PC-3 (cell line): ENCODE data around the gene ASCL1. TPM values are rescaled to one million over a fixed set of nuclear protein-coding genes. Genes with fewer than 3 reads are reported as not detected.

Source experiments
- ATAC-seq: fragments of 200-7000 bp; cut with Tn5 transposase; 2 replicates; pipeline ENCODE4 v1.9.1; 2020; ENCODE audit warnings: mild to moderate bottlenecking, moderate library complexity
- BruUV-seq: library from RNA; stranded (reverse); fragments of 400-500 nt; replicated peaks from 2 replicates; lab custom pipeline; 2021; lab: Mats Ljungman, UMichigan
- CTCF ChIA-PET: fragments of 300-600 bp; sonication (Branson Sonifier 250); formaldehyde crosslinking; loops from one replicate; lab custom pipeline; 2022; ENCODE audit warnings: antibody characterized with exemption; lab: Charles Lee
- POLR2A ChIA-PET: fragments of 300-600 bp; sonication (Branson Sonifier 250); formaldehyde crosslinking; loops from one replicate; lab custom pipeline; 2022; ENCODE audit warnings: antibody characterized with exemption; ENCODE audit not compliant: unreplicated experiment; lab: Charles Lee
- DNase-seq: peaks from one replicate; pipeline ENCODE4 v3.0.0-alpha.2; 2015
- H2AFZ ChIP-seq: fragments of 300-600 bp; sonication (generic); 2 replicates; pipeline ENCODE4 v1.6.0; 2016; ENCODE audit warnings: antibody characterized with exemption, low read length
- H3F3A ChIP-seq: fragments of 300-600 bp; sonication (generic); one replicate; pipeline ENCODE4 v1.6.0; 2017; ENCODE audit warnings: antibody characterized with exemption, low read length, control low read depth, mild to moderate bottlenecking; ENCODE audit not compliant: unreplicated experiment
- H3K27ac ChIP-seq: fragments of 300-600 bp; sonication (generic); 2 replicates; pipeline ENCODE4 v1.5.1; 2016; ENCODE audit warnings: mild to moderate bottlenecking, low read length
- H3K27me3 ChIP-seq: fragments of 300-600 bp; sonication (generic); 2 replicates; pipeline ENCODE4 v1.6.1; 2016; ENCODE audit warnings: low read length, mixed read lengths
- H3K36me3 ChIP-seq: fragments of 300-600 bp; sonication (generic); 2 replicates; pipeline ENCODE4 v1.6.1; 2016; ENCODE audit warnings: low read depth, mixed run types, low read length, mixed read lengths
- H3K4me1 ChIP-seq: fragments of 300-600 bp; sonication (generic); 2 replicates; pipeline ENCODE4 v1.5.1; 2016; ENCODE audit warnings: low read length; ENCODE audit not compliant: insufficient read depth
- H3K4me2 ChIP-seq: fragments of 300-600 bp; sonication (generic); 2 replicates; pipeline ENCODE4 v1.6.0; 2016; ENCODE audit warnings: low read length
- H3K4me3 ChIP-seq: fragments of 300-600 bp; sonication (generic); 2 replicates; pipeline ENCODE4 v1.5.1; 2016; ENCODE audit warnings: mild to moderate bottlenecking, low read length, mixed read lengths
- H3K79me2 ChIP-seq: fragments of 300-600 bp; sonication (generic); 2 replicates; pipeline ENCODE4 v1.6.1; 2017; ENCODE audit warnings: low read length, mixed read lengths
- H3K9ac ChIP-seq: fragments of 300-600 bp; sonication (generic); 2 replicates; pipeline ENCODE4 v1.6.0; 2016; ENCODE audit warnings: mild to moderate bottlenecking, low read length
- H3K9me2 ChIP-seq: fragments of 300-600 bp; sonication (generic); replicated peaks from 2 replicates; pipeline ENCODE4 v1.6.1; 2016; ENCODE audit warnings: mixed run types, low read length, mixed read lengths
- H3K9me3 ChIP-seq: fragments of 300-600 bp; sonication (generic); 2 replicates; pipeline ENCODE4 v1.6.1; 2016; ENCODE audit warnings: low read length, mixed read lengths
- H4K20me1 ChIP-seq: fragments of 300-600 bp; sonication (generic); 2 replicates; pipeline ENCODE4 v1.6.1; 2016; ENCODE audit warnings: low read length, mixed read lengths
- EZH2 ChIP-seq: fragments of 300-600 bp; sonication (generic); IDR thresholded peaks from one replicate; pipeline ENCODE4 v1.6.1; 2017; ENCODE audit warnings: antibody characterized with exemption, mild to moderate bottlenecking, low read length; ENCODE audit not compliant: unreplicated experiment
- EZH2phosphoT487 ChIP-seq: fragments of 300-600 bp; sonication (generic); IDR thresholded peaks from 2 replicates; pipeline ENCODE4 v1.6.1; 2018; ENCODE audit warnings: mild to moderate bottlenecking, antibody characterized with exemption, low read length, borderline replicate concordance
- intact Hi-C: fragments of 100-400 bp; cut with micrococcal nuclease; formaldehyde crosslinking; loops from 2 replicates; pipeline ENCODE4 v1.9.0; 2023
- total RNA-seq: library from RNA; depleted of rRNA; stranded (reverse); fragments of >200 nt; gene quantifications from 2 replicates; pipeline ENCODE4 v1.2.3, GENCODE V29; 2014
- TF ChIP-seq, protein P1 (sequence below): fragments of 300-600 bp; sonication (generic); conservative IDR thresholded peaks from 2 replicates; pipeline ENCODE4 v1.5.1; 2017; ENCODE audit warnings: antibody characterized with exemption, low read depth, mild to moderate bottlenecking, low read length

Gene ASCL1
- total RNA-seq, 1 experiment from 2014 or later: not detected

DNA sequence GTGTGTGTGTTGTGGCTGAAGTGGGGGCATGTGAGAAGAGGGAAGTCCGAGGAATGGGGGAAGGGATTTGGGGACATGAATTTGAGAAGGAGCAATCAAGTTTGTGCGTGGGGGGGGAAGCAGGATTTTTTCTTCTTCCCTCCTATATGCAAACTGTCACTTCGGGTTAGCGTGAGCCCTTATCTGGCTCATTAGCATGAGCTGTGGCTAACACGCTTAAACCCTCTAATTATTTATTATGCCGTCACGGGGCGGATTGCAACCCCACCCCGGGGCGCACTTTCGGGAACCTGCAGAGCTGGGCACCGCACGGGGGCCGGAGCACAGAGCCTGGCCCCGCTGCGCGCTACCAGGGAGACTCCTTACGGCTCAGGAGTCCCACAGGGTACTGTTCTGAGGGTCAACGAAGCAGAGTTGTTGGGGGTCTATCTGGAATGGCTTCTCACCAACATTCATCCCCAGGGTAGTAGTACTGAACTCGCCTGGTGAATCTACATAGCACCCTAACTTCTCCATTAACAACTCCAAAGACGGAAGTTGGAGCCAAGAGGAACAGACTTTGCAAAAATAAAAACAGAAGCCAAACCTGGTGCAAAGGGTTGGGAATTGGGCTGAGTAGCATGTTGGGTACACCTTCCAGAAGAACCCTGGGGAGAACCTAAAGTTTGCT is 6.4 kb upstream of the ASCL1 start:
- H3K9me3 ChIP-seq: no peaks in the 10 kb centered on the region
- H4K20me1 ChIP-seq: no peaks in the 10 kb centered on the region
- ChIA-PET CTCF (no interaction called here), POLR2A (no interaction called here)
- no peaks in the 10 kb centered on the region for H3K36me3 ChIP-seq
- H2AFZ ChIP-seq: no peak overlapping the region
- no peaks in the 10 kb centered on the region for H3K9me2 ChIP-seq
- H3K4me1 ChIP-seq: no peaks in the 10 kb centered on the region
- DNase-seq (no peak), ATAC-seq (no peak)
- BruUV-seq: no TSS peak
- no peak overlapping the region for H3K9ac ChIP-seq
- H3K79me2 ChIP-seq: no peaks in the 10 kb centered on the region
- no peaks in the 10 kb centered on the region for H3F3A ChIP-seq
- no peak overlapping the region for H3K27ac ChIP-seq
- intact Hi-C loops: no loop called here
- peaks cover 43% of the 10 kb centered on the region for H3K27me3 ChIP-seq
- TF ChIP-seq EZH2: no peak
- TF ChIP-seq, protein P1, sequence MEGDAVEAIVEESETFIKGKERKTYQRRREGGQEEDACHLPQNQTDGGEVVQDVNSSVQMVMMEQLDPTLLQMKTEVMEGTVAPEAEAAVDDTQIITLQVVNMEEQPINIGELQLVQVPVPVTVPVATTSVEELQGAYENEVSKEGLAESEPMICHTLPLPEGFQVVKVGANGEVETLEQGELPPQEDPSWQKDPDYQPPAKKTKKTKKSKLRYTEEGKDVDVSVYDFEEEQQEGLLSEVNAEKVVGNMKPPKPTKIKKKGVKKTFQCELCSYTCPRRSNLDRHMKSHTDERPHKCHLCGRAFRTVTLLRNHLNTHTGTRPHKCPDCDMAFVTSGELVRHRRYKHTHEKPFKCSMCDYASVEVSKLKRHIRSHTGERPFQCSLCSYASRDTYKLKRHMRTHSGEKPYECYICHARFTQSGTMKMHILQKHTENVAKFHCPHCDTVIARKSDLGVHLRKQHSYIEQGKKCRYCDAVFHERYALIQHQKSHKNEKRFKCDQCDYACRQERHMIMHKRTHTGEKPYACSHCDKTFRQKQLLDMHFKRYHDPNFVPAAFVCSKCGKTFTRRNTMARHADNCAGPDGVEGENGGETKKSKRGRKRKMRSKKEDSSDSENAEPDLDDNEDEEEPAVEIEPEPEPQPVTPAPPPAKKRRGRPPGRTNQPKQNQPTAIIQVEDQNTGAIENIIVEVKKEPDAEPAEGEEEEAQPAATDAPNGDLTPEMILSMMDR: no peak
- TF ChIP-seq EZH2phosphoT487: no peak
- no peak overlapping the region for H3K4me3 ChIP-seq
- H3K4me2 ChIP-seq: no peak overlapping the region

DNA sequence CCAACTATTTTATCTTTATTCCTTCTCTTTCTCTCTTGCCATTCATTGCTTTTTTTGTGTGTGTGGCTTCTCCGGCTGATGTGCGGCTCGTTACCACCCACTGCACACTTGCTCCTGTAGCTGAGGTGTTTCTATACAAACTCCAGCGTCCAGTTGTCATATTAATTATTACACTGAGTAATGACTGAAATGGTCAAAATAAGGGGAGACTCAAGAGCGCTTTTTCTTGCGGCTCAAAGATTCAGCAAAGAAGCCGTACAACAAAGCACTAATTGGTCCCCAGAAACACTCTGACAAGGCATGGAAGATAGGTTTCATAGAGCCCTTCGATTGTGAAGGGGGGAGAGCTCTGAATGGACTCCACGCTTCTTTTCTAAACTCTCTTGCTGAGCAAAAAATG is 5.6 kb upstream of the ASCL1 start:
- intact Hi-C loops: no loop called here
- Histone ChIP-seq H3K4me1 (no peaks in the 10 kb centered on the region), H3K4me3 (no peak overlapping the region), H3K9me2 (no peaks in the 10 kb centered on the region), H3K9me3 (no peaks in the 10 kb centered on the region), H4K20me1 (no peaks in the 10 kb centered on the region), H3K36me3 (no peaks in the 10 kb centered on the region), H3K79me2 (no peaks in the 10 kb centered on the region), H2AFZ (no peak overlapping the region), H3F3A (no peaks in the 10 kb centered on the region), H3K4me2 (no peak overlapping the region), H3K9ac (no peak overlapping the region), H3K27me3 (peaks cover 51% of the 10 kb centered on the region), H3K27ac (no peak overlapping the region)
- ATAC-seq: no peak
- no peak for DNase-seq
- ChIA-PET CTCF (no interaction called here), POLR2A (no interaction called here)
- no TSS peak for BruUV-seq
- no peak for TF ChIP-seq EZH2phosphoT487
- no peak for TF ChIP-seq EZH2
- TF ChIP-seq, protein P1: no peak

DNA sequence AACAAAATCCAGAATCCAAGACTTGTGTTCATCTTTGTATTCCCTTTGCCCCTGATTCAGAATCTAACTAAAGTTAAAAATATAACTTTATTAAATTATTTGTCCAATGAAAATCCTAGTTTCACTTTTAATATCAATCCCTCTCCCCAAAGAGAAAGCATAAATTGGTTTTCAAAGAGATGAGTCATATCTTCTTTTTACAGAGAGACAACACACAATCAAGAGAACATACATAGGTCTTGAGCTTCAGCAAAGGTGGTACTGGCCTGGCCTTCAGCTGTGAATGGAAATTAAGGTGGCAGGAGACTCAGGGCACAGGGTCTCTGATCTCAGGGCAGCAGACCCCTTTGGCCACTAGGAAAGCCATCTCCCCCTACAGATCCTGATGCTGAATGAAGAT is 4.3 kb upstream of the ASCL1 start:
- Histone ChIP-seq H3K27ac (no peak overlapping the region), H3F3A (no peaks in the 10 kb centered on the region), H3K9me2 (no peaks in the 10 kb centered on the region), H3K27me3 (peaks cover 63% of the 10 kb centered on the region), H3K79me2 (no peaks in the 10 kb centered on the region), H3K9ac (no peak overlapping the region), H3K4me2 (no peak overlapping the region), H4K20me1 (no peaks in the 10 kb centered on the region), H3K4me3 (no peak overlapping the region), H2AFZ (no peak overlapping the region), H3K9me3 (no peaks in the 10 kb centered on the region), H3K4me1 (no peaks in the 10 kb centered on the region), H3K36me3 (no peaks in the 10 kb centered on the region)
- ChIA-PET POLR2A (no interaction called here), CTCF (no interaction called here)
- no peak for DNase-seq
- ATAC-seq: no peak
- BruUV-seq: no TSS peak
- intact Hi-C loops: no loop called here
- no peak for TF ChIP-seq EZH2phosphoT487
- TF ChIP-seq EZH2: no peak
- TF ChIP-seq, protein P1: no peak
